Activated B cell treated with CpG ODN at 0.5 μM for 24 hours (primary cell): ENCODE data around the gene CNGB1. TPM values are rescaled to one million over a fixed set of nuclear protein-coding genes. Genes with fewer than 3 reads are reported as not detected.

Source experiments
- ATAC-seq: fragments of 200-7000 bp; cut with Tn5 transposase; one replicate; pipeline ENCODE4 v1.10.0; 2021; ENCODE audit warnings: low read depth, mild to moderate bottlenecking, moderate library complexity
- CTCF ChIA-PET: fragments of 350-600 bp; sonication (Branson Sonifier 250); formaldehyde crosslinking; loops from one replicate; lab custom pipeline; 2021; ENCODE audit warnings: antibody characterized with exemption; lab: Charles Lee
- POLR2A ChIA-PET: fragments of 350-600 bp; sonication (Branson Sonifier 250); formaldehyde crosslinking; loops from one replicate; lab custom pipeline; 2021; ENCODE audit warnings: antibody characterized with exemption; lab: Charles Lee
- DNase-seq: peaks from one replicate; pipeline ENCODE4 v3.0.0; 2022
- H3K27ac Mint-ChIP-seq: one replicate; pipeline ENCODE4 v1.8.0; 2020; ENCODE audit warnings: mixed read lengths
- H3K27me3 Mint-ChIP-seq: one replicate; pipeline ENCODE4 v1.8.0; 2021; ENCODE audit warnings: mixed read lengths
- H3K36me3 Mint-ChIP-seq: one replicate; pipeline ENCODE4 v1.8.0; 2021; ENCODE audit warnings: low read depth, mixed read lengths
- H3K4me1 Mint-ChIP-seq: one replicate; pipeline ENCODE4 v1.8.0; 2021; ENCODE audit warnings: mixed read lengths
- H3K4me3 Mint-ChIP-seq: one replicate; pipeline ENCODE4 v1.8.0; 2020; ENCODE audit warnings: mild to moderate bottlenecking, mixed read lengths
- H3K9me3 Mint-ChIP-seq: one replicate; pipeline ENCODE4 v1.8.0; 2020; ENCODE audit warnings: mixed read lengths
- CTCF ChIP-seq: fragments of 200-600 bp; IDR thresholded peaks from one replicate; pipeline ENCODE4 v1.8.0; 2022; ENCODE audit warnings: antibody characterized with exemption, mild to moderate bottlenecking
- intact Hi-C: fragments of 100-400 bp; cut with micrococcal nuclease; formaldehyde crosslinking; loops from one replicate; pipeline ENCODE4 v1.15.1; 2024
- total RNA-seq: library from RNA; stranded (reverse); gene quantifications from 2 replicates; pipeline ENCODE4 v1.2.3, GENCODE V29; 2022

The CNGB1 gene
- total RNA-seq, 1 donor from 2014 or later = not detected

- ChIA-PET POLR2A (no interaction called here), CTCF (no interaction called here)
- intact Hi-C loops = no loop called here
- DNase-seq = no peak
- no peak overlapping the region for H3K4me3 Mint-ChIP-seq
- H3K27ac Mint-ChIP-seq = no peak overlapping the region
- no peak for ATAC-seq
- H3K9me3 Mint-ChIP-seq = no peaks in the 10 kb centered on the region
- no peaks in the 10 kb centered on the region for H3K36me3 Mint-ChIP-seq
- no peaks in the 10 kb centered on the region for H3K4me1 Mint-ChIP-seq
- peaks cover 14% of the 10 kb centered on the region for H3K27me3 Mint-ChIP-seq
- TF ChIP-seq CTCF = no peak
These were observed 35.0 kb downstream of the CNGB1 start for GRCh38 chr16:57935904-57936303.

- ChIA-PET CTCF (no interaction called here), POLR2A (no interaction called here)
- no peak for TF ChIP-seq CTCF
- Mint-ChIP-seq H3K36me3 (no peaks in the 10 kb centered on the region), H3K4me3 (no peak overlapping the region), H3K27me3 (peaks cover 8% of the 10 kb centered on the region), H3K4me1 (no peaks in the 10 kb centered on the region), H3K9me3 (no peaks in the 10 kb centered on the region), H3K27ac (no peak overlapping the region)
- no peak for ATAC-seq
- intact Hi-C loops = no loop called here
- DNase-seq = no peak
These were observed 40.4 kb downstream of the CNGB1 start for GRCh38 chr16:57930533-57930932.

GRCh38 chr16:57929250-57929649, 41.7 kb downstream of the CNGB1 start:
- DNase-seq = no peak
- CTCF ChIA-PET = no interaction called here
- H3K36me3 Mint-ChIP-seq = no peaks in the 10 kb centered on the region
- no peak overlapping the region for H3K4me3 Mint-ChIP-seq
- no peak overlapping the region for H3K27ac Mint-ChIP-seq
- no peak for TF ChIP-seq CTCF
- peaks cover 11% of the 10 kb centered on the region for H3K27me3 Mint-ChIP-seq
- no peaks in the 10 kb centered on the region for H3K4me1 Mint-ChIP-seq
- no peak for ATAC-seq
- POLR2A ChIA-PET = no interaction called here
- intact Hi-C loops = no loop called here
- no peaks in the 10 kb centered on the region for H3K9me3 Mint-ChIP-seq

GRCh38 chr16:57926041-57926440, 44.9 kb downstream of the CNGB1 start:
- no peak for TF ChIP-seq CTCF
- ATAC-seq = no peak
- POLR2A ChIA-PET = no interaction called here
- CTCF ChIA-PET = no interaction called here
- H3K4me1 Mint-ChIP-seq = no peaks in the 10 kb centered on the region
- no peaks in the 10 kb centered on the region for H3K36me3 Mint-ChIP-seq
- H3K27ac Mint-ChIP-seq = no peak overlapping the region
- no peak for DNase-seq
- no peaks in the 10 kb centered on the region for H3K9me3 Mint-ChIP-seq
- H3K27me3 Mint-ChIP-seq = peaks cover 20% of the 10 kb centered on the region
- H3K4me3 Mint-ChIP-seq = no peak overlapping the region
- intact Hi-C loops = no loop called here

- Mint-ChIP-seq H3K9me3 (no peaks in the 10 kb centered on the region), H3K4me1 (no peaks in the 10 kb centered on the region), H3K4me3 (no peak overlapping the region), H3K27me3 (peaks cover 20% of the 10 kb centered on the region), H3K27ac (no peak overlapping the region), H3K36me3 (no peaks in the 10 kb centered on the region)
- ChIA-PET POLR2A (no interaction called here), CTCF (no interaction called here)
- intact Hi-C loops = no loop called here
- ATAC-seq = no peak
- TF ChIP-seq CTCF = no peak
- DNase-seq = no peak
These were observed 45.6 kb downstream of the CNGB1 start for GRCh38 chr16:57925310-57925709.
